Progenitor cell of endocrine pancreas (in vitro differentiated cells): ENCODE measurements around the gene TMEM135. TPM values are rescaled to one million over a fixed set of nuclear protein-coding genes. Genes with fewer than 3 reads are reported as not detected.

Experiments used
- DNase-seq: peaks from one replicate; pipeline ENCODE4 v3.0.0; 2021; ENCODE audit warnings: low spot score; ENCODE audit not compliant: unreplicated experiment
- H3K27ac Mint-ChIP-seq: 2 replicates; pipeline ENCODE4 v1.8.0; 2021; ENCODE audit warnings: mild to moderate bottlenecking, moderate library complexity, mixed read lengths
- H3K27me3 Mint-ChIP-seq: 2 replicates; pipeline ENCODE4 v1.8.0; 2021; ENCODE audit warnings: mixed read lengths
- H3K36me3 Mint-ChIP-seq: 2 replicates; pipeline ENCODE4 v1.8.0; 2022; ENCODE audit warnings: mixed read lengths; ENCODE audit not compliant: insufficient read depth
- H3K4me1 Mint-ChIP-seq: 2 replicates; pipeline ENCODE4 v1.8.0; 2021; ENCODE audit warnings: low read depth, mixed read lengths
- H3K4me3 Mint-ChIP-seq: 2 replicates; pipeline ENCODE4 v1.8.0; 2021; ENCODE audit warnings: low read depth, mild to moderate bottlenecking, moderate library complexity, mixed read lengths
- H3K9me3 Mint-ChIP-seq: 2 replicates; pipeline ENCODE4 v1.8.0; 2021; ENCODE audit warnings: low read depth, mixed read lengths
- total RNA-seq: library from RNA; stranded (reverse); gene quantifications from 2 replicates; pipeline ENCODE4 v1.2.1, GENCODE V29; 2021
- TF ChIP-seq, protein P1 (sequence below): fragments of 200-600 bp; sonication (generic); IDR thresholded peaks from one replicate; pipeline ENCODE4 v1.5.0; 2021; ENCODE audit warnings: antibody characterized with exemption, mild to moderate bottlenecking; ENCODE audit not compliant: unreplicated experiment

TMEM135 gene
- total RNA-seq, 1 donor from 2014 or later, result 33.0 TPM

DNA sequence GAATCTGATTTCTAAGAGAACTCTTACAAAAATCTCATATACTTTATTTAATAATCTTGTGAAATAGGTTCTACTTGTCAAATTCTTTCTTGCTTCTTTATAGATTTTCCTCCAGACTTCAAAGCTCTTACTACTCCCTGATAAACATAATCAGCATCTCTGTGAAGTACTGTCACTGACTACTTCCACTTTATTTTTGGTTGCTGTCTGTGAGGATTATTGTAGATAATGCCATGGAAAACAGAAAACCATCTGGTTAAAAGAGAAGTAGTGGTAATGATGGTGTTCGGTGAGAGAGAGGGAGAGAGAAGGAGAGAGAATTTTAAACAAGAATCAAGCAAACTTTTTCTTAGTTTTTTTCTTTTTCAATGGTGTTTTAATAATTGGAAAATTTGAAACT lies 152.3 kb downstream of the TMEM135 start:
- TF ChIP-seq, protein P1, sequence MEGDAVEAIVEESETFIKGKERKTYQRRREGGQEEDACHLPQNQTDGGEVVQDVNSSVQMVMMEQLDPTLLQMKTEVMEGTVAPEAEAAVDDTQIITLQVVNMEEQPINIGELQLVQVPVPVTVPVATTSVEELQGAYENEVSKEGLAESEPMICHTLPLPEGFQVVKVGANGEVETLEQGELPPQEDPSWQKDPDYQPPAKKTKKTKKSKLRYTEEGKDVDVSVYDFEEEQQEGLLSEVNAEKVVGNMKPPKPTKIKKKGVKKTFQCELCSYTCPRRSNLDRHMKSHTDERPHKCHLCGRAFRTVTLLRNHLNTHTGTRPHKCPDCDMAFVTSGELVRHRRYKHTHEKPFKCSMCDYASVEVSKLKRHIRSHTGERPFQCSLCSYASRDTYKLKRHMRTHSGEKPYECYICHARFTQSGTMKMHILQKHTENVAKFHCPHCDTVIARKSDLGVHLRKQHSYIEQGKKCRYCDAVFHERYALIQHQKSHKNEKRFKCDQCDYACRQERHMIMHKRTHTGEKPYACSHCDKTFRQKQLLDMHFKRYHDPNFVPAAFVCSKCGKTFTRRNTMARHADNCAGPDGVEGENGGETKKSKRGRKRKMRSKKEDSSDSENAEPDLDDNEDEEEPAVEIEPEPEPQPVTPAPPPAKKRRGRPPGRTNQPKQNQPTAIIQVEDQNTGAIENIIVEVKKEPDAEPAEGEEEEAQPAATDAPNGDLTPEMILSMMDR, result no peak
- Mint-ChIP-seq H3K27me3 (no peaks in the 10 kb centered on the region), H3K4me3 (no peak overlapping the region), H3K9me3 (no peaks in the 10 kb centered on the region), H3K4me1 (no peaks in the 10 kb centered on the region), H3K27ac (no peak overlapping the region), H3K36me3 (peaks cover 1% of the 10 kb centered on the region)
- no peak for DNase-seq

DNA sequence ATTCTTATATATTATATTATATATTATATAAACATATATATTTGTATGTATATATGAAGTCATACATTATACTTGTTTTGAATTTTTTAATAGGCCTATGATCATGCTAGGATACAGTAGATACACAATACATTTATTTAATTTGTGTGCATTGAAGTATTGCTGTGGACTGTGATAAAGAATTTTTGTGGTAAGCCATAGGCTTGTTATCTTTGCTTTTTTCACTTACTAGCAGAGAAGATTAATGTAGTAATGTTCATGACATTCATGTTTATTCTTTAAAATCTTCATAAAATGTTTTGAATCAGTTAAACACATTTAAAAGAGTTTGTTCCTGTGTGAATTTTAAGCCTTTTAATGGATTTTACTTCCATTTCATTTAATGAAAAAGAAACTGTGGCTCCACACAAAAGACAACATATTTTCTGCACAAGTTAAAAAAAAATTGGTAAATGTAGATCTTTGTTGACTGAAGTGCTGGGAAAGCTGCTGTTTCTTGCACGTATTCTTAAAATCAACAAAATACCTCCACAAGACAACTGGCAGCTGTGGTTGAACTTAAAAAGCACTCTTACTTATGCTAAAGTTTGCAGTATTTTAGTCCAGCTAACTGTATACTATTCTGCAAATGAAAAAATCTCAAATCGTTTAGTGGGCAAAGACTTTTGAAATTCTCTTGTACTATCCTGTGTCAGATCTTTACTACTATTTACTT lies 156.2 kb downstream of the TMEM135 start:
- peaks cover 1% of the 10 kb centered on the region for H3K36me3 Mint-ChIP-seq
- no peak overlapping the region for H3K4me3 Mint-ChIP-seq
- H3K9me3 Mint-ChIP-seq, result no peaks in the 10 kb centered on the region
- peaks cover 2% of the 10 kb centered on the region for H3K4me1 Mint-ChIP-seq
- TF ChIP-seq, protein P1, result no peak
- DNase-seq, result no peak
- H3K27me3 Mint-ChIP-seq, result no peaks in the 10 kb centered on the region
- no peak overlapping the region for H3K27ac Mint-ChIP-seq

DNA sequence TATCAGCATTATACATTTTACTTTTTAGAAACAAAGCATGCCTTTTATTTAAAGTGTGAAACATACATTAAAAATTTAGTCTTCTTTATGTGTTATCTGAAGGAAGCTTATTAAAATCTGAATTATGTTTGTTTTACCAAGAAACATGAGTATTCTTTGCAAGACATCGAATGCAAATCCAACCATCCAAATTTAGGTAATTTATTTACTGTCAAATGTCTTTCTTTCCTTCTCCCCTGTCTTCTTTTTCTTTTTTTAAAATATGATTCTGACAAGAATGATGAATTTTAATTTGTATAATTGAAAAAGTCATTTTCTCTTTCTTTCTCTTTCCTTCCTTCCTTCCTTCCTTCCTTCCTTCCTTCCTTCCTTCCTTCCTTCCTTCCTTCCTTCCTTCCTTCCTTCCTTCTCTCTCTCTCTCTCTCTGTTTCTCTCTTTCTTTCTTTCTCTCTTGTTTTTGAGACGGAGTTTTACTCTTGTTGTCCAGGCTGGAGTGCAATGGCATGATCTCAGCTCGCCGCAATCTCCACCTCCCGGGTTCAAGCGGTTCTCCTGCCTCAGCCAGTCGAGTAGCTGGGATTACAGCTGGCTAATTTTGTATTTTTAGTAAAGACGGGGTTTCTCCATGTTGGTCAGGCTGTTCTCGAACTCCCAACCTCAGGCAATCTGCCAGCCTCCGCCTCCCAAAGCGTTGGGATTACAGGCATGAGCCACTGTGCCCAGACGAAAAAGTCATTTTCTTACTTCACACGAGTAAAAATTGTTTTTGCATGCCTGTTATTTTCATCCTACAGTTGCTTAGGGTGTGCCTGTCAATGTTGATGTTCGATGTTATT lies 157.5 kb downstream of the TMEM135 start:
- no peaks in the 10 kb centered on the region for H3K9me3 Mint-ChIP-seq
- peaks cover 2% of the 10 kb centered on the region for H3K4me1 Mint-ChIP-seq
- TF ChIP-seq, protein P1, result no peak
- peaks cover 1% of the 10 kb centered on the region for H3K36me3 Mint-ChIP-seq
- H3K4me3 Mint-ChIP-seq, result no peak overlapping the region
- H3K27ac Mint-ChIP-seq, result no peak overlapping the region
- no peaks in the 10 kb centered on the region for H3K27me3 Mint-ChIP-seq
- no peak for DNase-seq

DNA sequence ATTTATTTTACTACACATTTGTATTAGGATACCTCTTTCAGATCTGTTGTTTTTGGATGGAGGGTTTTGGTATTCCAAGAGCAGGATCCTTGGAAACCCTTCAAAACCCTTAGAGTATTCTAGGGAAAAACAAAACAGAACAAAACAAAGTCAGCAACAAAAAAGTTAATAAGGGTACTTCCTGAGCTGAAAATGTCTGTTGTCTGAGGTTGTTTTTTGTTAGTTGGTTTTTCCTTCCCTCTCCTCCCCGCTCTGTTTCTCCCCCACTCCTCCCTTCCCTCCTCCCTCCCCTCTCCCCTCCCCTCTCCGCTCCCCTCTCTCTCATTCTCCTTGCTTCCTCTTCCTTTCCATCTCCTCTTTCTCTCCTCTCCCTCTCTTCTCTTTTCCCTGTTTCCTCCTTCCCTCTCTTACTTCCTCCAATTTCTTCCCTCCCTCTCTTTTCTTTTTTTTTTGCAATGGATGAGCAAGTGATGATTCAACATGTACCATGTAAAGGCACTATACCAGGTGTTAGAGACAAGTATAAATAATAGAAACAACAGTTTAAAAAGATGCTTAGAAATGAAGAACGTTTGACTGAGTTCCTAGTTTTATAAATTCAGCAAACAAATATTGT lies 160.6 kb downstream of the TMEM135 start:
- peak overlapping the region; percentile 9 for H3K27ac Mint-ChIP-seq
- H3K4me3 Mint-ChIP-seq, result no peak overlapping the region

DNA sequence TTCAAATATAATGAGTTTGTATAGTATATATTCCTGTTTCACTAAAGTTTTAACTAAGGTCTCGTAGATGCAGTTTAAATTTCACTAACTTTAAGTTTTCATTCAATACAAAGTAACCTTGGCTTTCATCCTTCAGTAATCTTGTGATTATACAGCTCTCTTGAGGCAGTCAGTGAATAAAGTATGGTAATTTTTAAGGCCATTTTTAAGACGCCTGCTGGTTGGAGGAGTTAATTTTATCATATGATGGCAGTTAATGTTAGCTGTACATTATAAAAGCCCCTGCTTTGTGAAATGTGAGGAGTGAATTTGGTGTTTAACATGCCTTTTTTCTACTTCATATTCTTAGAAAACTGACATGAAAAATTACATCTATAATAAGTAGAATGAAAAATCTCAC lies 163.6 kb downstream of the TMEM135 start:
- H3K36me3 Mint-ChIP-seq, result peaks cover 1% of the 10 kb centered on the region
- peaks cover 3% of the 10 kb centered on the region for H3K9me3 Mint-ChIP-seq
- H3K27me3 Mint-ChIP-seq, result no peaks in the 10 kb centered on the region
- H3K4me1 Mint-ChIP-seq, result peaks cover 4% of the 10 kb centered on the region
- no peak overlapping the region for H3K27ac Mint-ChIP-seq
- H3K4me3 Mint-ChIP-seq, result no peak overlapping the region
- TF ChIP-seq, protein P1, result no peak
- no peak for DNase-seq

More for the DNA sequence above, 160.6 kb downstream of the TMEM135 start:
- DNase-seq, result no peak
- Mint-ChIP-seq H3K4me1 (peaks cover 2% of the 10 kb centered on the region), H3K36me3 (peaks cover 1% of the 10 kb centered on the region), H3K9me3 (peaks cover 3% of the 10 kb centered on the region), H3K27me3 (no peaks in the 10 kb centered on the region)
- TF ChIP-seq, protein P1, result no peak
